KMS-11 (cell line): Measurements from ENCODE around the gene MTTP.

Experiments
- H2AFZ ChIP-seq: fragments of 200-600 bp; sonication (generic); 2 replicates; pipeline ENCODE4 v1.6.1; 2016; ENCODE audit warnings: antibody characterized with exemption, mixed run types, low read depth
- H3K27ac ChIP-seq: fragments of 200-600 bp; sonication (generic); 2 replicates; pipeline ENCODE4 v1.6.1; 2016; ENCODE audit warnings: mild to moderate bottlenecking, mixed run types
- H3K27me3 ChIP-seq: fragments of 200-600 bp; sonication (generic); 2 replicates; pipeline ENCODE4 v1.6.1; 2017; ENCODE audit warnings: mild to moderate bottlenecking, low read depth, mixed run types, moderate library complexity; ENCODE audit not compliant: insufficient read depth
- H3K36me3 ChIP-seq: fragments of 200-600 bp; sonication (generic); 2 replicates; pipeline ENCODE4 v1.6.1; 2017; ENCODE audit warnings: mild to moderate bottlenecking, mixed run types; ENCODE audit not compliant: insufficient read depth
- H3K4me1 ChIP-seq: fragments of 200-600 bp; sonication (generic); 2 replicates; pipeline ENCODE4 v1.6.1; 2016; ENCODE audit warnings: mild to moderate bottlenecking, low read depth, mixed run types; ENCODE audit not compliant: poor library complexity, severe bottlenecking
- H3K4me2 ChIP-seq: fragments of 200-600 bp; sonication (generic); 2 replicates; pipeline ENCODE4 v1.7.0; 2016; ENCODE audit warnings: mild to moderate bottlenecking, mixed run types
- H3K4me3 ChIP-seq: fragments of 200-600 bp; sonication (generic); IDR thresholded peaks from 2 replicates; pipeline ENCODE4 v1.6.1; 2017; ENCODE audit warnings: low read depth, low read length, mixed read lengths; ENCODE audit not compliant: insufficient read depth
- H3K79me2 ChIP-seq: fragments of 200-600 bp; sonication (generic); 2 replicates; pipeline ENCODE4 v1.6.1; 2016; ENCODE audit warnings: low read depth, mixed run types; ENCODE audit not compliant: insufficient read depth
- H3K9ac ChIP-seq: fragments of 200-600 bp; sonication (generic); 2 replicates; pipeline ENCODE4 v1.6.1; 2016; ENCODE audit warnings: mild to moderate bottlenecking, mixed run types
- H4K20me1 ChIP-seq: fragments of 200-600 bp; sonication (generic); 2 replicates; pipeline ENCODE4 v1.6.1; 2016; ENCODE audit warnings: mild to moderate bottlenecking, mixed run types; ENCODE audit not compliant: insufficient read depth
- TF ChIP-seq, protein P1 (sequence below): fragments of 200-600 bp; sonication (generic); conservative IDR thresholded peaks from 2 replicates; pipeline ENCODE4 v1.6.1; 2017; ENCODE audit warnings: low read depth, mild to moderate bottlenecking, antibody characterized with exemption, low read length, moderate library complexity, mixed read lengths

Gene MTTP

DNA sequence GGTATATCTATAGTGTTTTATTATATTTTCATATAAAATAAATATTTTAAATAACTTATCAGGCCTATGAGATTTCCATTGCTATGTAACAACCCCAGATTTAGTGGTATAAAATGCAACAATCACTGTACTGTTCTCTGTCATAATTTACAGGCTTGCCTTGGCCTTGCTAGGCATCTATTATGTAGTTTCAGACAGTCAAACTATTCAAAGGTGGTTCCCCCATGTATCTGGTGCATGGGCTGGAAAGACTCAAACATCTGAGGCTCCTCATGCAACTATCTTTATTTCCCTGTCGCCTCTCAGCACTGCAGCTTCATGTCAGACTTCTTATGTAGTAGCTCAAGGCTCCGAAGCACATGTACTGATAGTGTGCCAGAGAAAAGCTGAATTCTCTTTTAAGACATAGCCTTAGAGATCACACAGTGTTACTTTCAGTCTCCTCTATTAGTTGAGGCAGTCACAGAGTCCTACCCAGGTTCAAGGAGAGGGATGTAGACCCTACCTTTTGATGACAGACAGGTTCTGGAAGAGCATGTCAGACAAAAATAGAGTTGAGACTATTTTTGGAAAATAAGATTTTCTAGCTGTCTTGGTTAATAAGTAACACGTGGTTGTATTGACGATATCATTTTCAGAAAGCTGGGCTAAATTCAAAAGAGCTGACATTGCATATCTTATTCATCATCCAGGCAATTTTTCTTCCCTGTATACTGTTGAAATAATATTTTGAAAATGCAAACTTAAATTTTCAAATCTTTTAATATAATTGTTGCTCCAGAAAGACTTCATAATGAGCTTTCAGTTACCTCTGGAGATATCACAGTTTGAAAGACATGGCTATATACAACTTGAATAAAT lies 19.4 kb downstream of the MTTP start:
- H2AFZ ChIP-seq: no peak overlapping the region
- no peaks in the 10 kb centered on the region for H3K36me3 ChIP-seq
- H3K4me1 ChIP-seq: no peaks in the 10 kb centered on the region
- no peaks in the 10 kb centered on the region for H3K79me2 ChIP-seq
- TF ChIP-seq, protein P1, sequence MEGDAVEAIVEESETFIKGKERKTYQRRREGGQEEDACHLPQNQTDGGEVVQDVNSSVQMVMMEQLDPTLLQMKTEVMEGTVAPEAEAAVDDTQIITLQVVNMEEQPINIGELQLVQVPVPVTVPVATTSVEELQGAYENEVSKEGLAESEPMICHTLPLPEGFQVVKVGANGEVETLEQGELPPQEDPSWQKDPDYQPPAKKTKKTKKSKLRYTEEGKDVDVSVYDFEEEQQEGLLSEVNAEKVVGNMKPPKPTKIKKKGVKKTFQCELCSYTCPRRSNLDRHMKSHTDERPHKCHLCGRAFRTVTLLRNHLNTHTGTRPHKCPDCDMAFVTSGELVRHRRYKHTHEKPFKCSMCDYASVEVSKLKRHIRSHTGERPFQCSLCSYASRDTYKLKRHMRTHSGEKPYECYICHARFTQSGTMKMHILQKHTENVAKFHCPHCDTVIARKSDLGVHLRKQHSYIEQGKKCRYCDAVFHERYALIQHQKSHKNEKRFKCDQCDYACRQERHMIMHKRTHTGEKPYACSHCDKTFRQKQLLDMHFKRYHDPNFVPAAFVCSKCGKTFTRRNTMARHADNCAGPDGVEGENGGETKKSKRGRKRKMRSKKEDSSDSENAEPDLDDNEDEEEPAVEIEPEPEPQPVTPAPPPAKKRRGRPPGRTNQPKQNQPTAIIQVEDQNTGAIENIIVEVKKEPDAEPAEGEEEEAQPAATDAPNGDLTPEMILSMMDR: no peak
- no peak overlapping the region for H3K4me3 ChIP-seq
- no peak overlapping the region for H3K27ac ChIP-seq
- no peaks in the 10 kb centered on the region for H3K27me3 ChIP-seq
- no peak overlapping the region for H3K9ac ChIP-seq
- H4K20me1 ChIP-seq: no peaks in the 10 kb centered on the region
- H3K4me2 ChIP-seq: no peak overlapping the region

DNA sequence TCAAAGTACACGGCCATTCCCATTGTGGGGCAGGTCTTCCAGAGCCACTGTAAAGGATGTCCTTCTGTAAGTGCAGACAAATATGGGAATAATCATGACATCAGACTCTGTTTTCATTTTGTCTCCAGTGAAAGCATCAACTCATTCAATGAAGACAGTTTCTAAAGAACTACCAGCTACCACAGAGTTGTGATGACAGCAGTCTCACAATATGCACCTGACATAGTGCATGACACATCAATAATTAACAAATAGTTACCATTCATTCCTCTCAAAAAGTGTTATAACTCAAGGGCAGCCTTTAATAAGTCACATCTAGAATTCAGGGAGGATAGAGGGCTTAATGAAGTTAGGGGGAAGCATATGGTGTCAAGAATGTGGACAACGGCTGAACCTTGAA lies 20.2 kb downstream of the MTTP start:
- TF ChIP-seq, protein P1: no peak
- H3K79me2 ChIP-seq: no peaks in the 10 kb centered on the region
- H3K36me3 ChIP-seq: no peaks in the 10 kb centered on the region
- no peak overlapping the region for H3K4me3 ChIP-seq
- no peak overlapping the region for H2AFZ ChIP-seq
- H3K27me3 ChIP-seq: no peaks in the 10 kb centered on the region
- no peak overlapping the region for H3K9ac ChIP-seq
- H3K27ac ChIP-seq: no peak overlapping the region
- H4K20me1 ChIP-seq: no peaks in the 10 kb centered on the region
- no peak overlapping the region for H3K4me2 ChIP-seq
- H3K4me1 ChIP-seq: no peaks in the 10 kb centered on the region

DNA sequence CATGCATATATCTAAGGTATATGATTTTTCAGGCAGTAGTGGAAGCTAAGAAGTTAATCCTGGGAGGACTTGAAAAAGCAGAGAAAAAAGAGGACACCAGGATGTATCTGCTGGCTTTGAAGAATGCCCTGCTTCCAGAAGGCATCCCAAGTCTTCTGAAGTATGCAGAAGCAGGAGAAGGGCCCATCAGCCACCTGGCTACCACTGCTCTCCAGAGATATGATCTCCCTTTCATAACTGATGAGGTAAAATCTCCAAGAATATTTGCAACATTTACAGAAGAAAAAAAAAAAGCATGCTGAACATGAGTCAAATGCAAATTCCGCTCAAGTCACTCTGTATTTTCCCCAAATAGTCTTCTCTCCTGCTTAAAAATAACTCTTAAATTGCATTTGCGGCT lies 32.1 kb downstream of the MTTP start:
- Histone ChIP-seq H3K4me2 (no peak overlapping the region), H3K9ac (no peak overlapping the region), H2AFZ (no peak overlapping the region), H3K36me3 (no peaks in the 10 kb centered on the region), H3K27ac (no peak overlapping the region), H3K79me2 (no peaks in the 10 kb centered on the region), H3K27me3 (no peaks in the 10 kb centered on the region), H4K20me1 (no peaks in the 10 kb centered on the region), H3K4me1 (no peaks in the 10 kb centered on the region), H3K4me3 (no peak overlapping the region)
- TF ChIP-seq, protein P1: no peak

DNA sequence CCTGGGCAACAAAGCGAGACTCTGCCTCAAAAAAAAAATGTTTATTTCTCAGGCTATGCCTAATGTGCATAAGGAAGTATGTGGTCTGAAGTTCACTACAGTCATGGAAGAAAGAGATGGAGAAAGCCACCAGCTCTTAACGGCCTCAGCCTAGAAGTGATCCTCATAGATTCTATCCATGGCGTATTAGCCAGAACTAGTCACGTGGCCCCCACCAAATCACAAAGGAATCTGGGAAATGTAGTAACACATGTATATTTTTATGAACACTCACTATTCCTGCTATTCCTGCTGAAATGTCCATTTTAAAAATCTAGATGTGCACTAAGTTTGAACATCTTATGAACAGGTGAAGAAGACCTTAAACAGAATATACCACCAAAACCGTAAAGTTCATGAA lies 33.8 kb downstream of the MTTP start:
- Histone ChIP-seq H3K27ac (no peak overlapping the region), H3K4me2 (no peak overlapping the region), H3K36me3 (no peaks in the 10 kb centered on the region), H3K4me3 (no peak overlapping the region), H2AFZ (no peak overlapping the region), H3K27me3 (no peaks in the 10 kb centered on the region), H3K79me2 (no peaks in the 10 kb centered on the region), H3K9ac (no peak overlapping the region), H3K4me1 (no peaks in the 10 kb centered on the region), H4K20me1 (no peaks in the 10 kb centered on the region)
- TF ChIP-seq, protein P1: no peak
